ENCODE data around the gene KRTAP5-9. TPM values are rescaled to one million over a fixed set of nuclear protein-coding genes. Genes with fewer than 3 reads are reported as not detected.

The KRTAP5-9 gene
- total and polyA plus RNA-seq, 2 experiments from 2014 or later = 0.24 TPM; not detected in 1

DNA sequence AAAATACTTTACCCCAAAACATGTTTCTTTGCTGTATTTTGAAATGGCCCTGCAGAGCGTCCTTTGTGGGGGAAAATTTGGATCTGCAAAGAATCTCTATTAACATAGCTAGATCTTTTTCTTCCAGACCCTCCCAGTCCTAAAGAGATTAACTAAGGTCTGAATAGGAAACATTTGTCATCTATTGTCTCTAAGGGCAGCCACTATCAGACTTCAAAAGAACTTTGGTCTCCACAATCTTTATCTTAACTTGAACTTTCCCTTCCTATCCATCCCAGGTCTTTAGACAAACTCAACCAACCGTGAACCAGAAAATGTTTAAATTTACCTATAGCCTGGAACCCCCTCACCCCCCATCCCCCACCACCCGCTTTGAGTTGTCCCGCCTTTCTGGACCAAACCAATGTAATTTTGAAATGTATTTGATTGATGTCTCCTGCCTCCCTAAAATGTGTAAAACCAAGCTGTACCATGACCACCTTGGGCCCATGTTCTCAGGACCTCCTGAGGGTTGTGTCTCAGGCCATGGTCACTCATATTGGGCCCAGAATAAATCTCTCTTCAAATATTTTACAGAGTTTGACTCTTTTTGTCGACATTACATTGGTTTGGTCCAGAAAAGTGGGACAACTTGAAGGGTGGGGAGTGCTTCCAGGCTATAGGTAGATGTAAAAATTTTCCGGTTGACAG lies 3.5 kb upstream of the KRTAP5-9 start:
- Histone ChIP-seq H3K79me2 (replicated peaks; ENCODE audit: insufficient read depth) (no peaks in the 10 kb centered on the region), H3K27ac (ENCODE audit: low read depth) (no peak overlapping the region), H3F3A (replicated peaks; ENCODE audit: low read depth) (no peaks in the 10 kb centered on the region), H3K4me1 (ENCODE audit: insufficient read depth) (peaks cover 10% of the 10 kb centered on the region; the same call in 1 of the 2 replicates), H3K9me2 (ENCODE audit: insufficient read depth) (peaks cover 6% of the 10 kb centered on the region; the same call in 1 of the 2 replicates), H3K4me2 (no peak overlapping the region), H3K27me3 (ENCODE audit: insufficient read depth) (no peaks in the 10 kb centered on the region), H4K20me1 (replicated peaks; ENCODE audit: insufficient read depth) (no peaks in the 10 kb centered on the region), H2AFZ (no peak overlapping the region), H3K4me3 (no peak overlapping the region), H3K36me3 (ENCODE audit: insufficient read depth) (no peaks in the 10 kb centered on the region)
- no peak overlapping the region for H3K4me3 Mint-ChIP-seq
- peaks cover 12% of the 10 kb centered on the region for H3K4me1 Mint-ChIP-seq
- peaks cover 3% of the 10 kb centered on the region for H3K27me3 Mint-ChIP-seq (ENCODE audit: insufficient read depth, low read depth, poor library complexity)
- no peak overlapping the region for H3K27ac Mint-ChIP-seq
- TF ChIP-seq, protein P1, sequence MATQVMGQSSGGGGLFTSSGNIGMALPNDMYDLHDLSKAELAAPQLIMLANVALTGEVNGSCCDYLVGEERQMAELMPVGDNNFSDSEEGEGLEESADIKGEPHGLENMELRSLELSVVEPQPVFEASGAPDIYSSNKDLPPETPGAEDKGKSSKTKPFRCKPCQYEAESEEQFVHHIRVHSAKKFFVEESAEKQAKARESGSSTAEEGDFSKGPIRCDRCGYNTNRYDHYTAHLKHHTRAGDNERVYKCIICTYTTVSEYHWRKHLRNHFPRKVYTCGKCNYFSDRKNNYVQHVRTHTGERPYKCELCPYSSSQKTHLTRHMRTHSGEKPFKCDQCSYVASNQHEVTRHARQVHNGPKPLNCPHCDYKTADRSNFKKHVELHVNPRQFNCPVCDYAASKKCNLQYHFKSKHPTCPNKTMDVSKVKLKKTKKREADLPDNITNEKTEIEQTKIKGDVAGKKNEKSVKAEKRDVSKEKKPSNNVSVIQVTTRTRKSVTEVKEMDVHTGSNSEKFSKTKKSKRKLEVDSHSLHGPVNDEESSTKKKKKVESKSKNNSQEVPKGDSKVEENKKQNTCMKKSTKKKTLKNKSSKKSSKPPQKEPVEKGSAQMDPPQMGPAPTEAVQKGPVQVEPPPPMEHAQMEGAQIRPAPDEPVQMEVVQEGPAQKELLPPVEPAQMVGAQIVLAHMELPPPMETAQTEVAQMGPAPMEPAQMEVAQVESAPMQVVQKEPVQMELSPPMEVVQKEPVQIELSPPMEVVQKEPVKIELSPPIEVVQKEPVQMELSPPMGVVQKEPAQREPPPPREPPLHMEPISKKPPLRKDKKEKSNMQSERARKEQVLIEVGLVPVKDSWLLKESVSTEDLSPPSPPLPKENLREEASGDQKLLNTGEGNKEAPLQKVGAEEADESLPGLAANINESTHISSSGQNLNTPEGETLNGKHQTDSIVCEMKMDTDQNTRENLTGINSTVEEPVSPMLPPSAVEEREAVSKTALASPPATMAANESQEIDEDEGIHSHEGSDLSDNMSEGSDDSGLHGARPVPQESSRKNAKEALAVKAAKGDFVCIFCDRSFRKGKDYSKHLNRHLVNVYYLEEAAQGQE (IDR thresholded peaks at IDR 0.05; ENCODE audit: unreplicated experiment) = no peak
- TF ChIP-seq STAT1 (IDR thresholded peaks at IDR 0.05; ENCODE audit: unreplicated experiment) (no peak), CREB1 (CRISPR knock-in tag; IDR thresholded peaks at IDR 0.05; ENCODE audit: low read depth) (no peak), POLR2AphosphoS5 (IDR thresholded peaks at IDR 0.05; ENCODE audit: low read depth) (no peak), ZNF462 (CRISPR knock-in tag; IDR thresholded peaks at IDR 0.05) (no peak), ZNF114 (CRISPR knock-in tag; IDR thresholded peaks at IDR 0.05) (no peak), ETS1 (IDR thresholded peaks at IDR 0.05) (no peak), EZH2phosphoT487 (IDR thresholded peaks at IDR 0.05; ENCODE audit: unreplicated experiment) (no peak), NANOG (IDR thresholded peaks at IDR 0.05; ENCODE audit: borderline replicate concordance) (no peak), CTCF (conservative IDR thresholded peaks at IDR 0.05; ENCODE audit: low read depth in 2 of 2) (no peak), ZNF331 (CRISPR knock-in tag; IDR thresholded peaks at IDR 0.05; ENCODE audit: low read depth) (no peak), EZH2 (IDR thresholded peaks at IDR 0.05; ENCODE audit: low read depth, unreplicated experiment) (no peak), JUNB (IDR thresholded peaks at IDR 0.05; ENCODE audit: unreplicated experiment) (no peak)
- DNase-seq (ENCODE audit: low spot score) = no peak
- peaks cover 18% of the 10 kb centered on the region for H3K9me3 Mint-ChIP-seq
- no peak for ATAC-seq
- H3K36me3 Mint-ChIP-seq (ENCODE audit: low read depth) = peaks cover 16% of the 10 kb centered on the region; the same call in 2 of the 3 replicates
